ENCODE data around the gene IGLON5. TPM values are rescaled to one million over a fixed set of nuclear protein-coding genes. Genes with fewer than 3 reads are reported as not detected.

The IGLON5 gene
- polyA plus RNA-seq, 3 donors = 0.11 to 1.1 (median 0.28) TPM

DNA sequence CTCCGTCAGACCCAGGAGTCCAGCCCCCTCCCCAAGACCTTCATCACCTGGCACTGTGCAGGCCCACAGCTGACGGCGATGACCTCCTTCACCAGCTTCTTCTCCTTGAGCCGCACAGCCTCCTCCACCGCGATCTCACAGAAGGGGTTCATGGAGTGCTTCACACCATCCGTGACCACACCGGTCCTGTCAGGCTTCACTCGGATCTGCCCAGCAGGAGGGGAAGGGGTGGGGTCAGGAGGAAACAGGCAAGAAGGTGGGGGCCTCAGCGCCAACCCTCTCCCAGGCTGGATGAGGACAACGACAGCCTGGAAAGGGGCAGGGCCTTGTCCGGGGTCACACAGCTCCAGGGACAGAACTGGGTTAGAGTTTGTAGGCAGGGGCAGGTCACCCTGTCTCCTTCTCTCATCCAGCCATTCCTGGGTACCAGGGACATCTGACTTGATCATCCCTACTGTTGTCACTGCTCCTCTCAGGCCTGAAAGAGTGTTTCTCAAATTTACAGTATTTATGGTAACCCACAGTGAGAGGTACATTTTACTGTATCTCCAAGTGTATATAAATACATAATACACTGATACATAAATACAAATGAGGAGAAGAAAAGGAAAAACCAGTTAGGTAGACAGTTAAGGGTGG lies 42.8 kb downstream of the IGLON5 start:
- H3K27ac ChIP-seq (ENCODE audit: low read depth, low read length) = no peak overlapping the region
- WGBS, 3 donors = 66 to 74% (median 71%) methylated on average over 10 to 12 of the region's 12 CpGs

DNA sequence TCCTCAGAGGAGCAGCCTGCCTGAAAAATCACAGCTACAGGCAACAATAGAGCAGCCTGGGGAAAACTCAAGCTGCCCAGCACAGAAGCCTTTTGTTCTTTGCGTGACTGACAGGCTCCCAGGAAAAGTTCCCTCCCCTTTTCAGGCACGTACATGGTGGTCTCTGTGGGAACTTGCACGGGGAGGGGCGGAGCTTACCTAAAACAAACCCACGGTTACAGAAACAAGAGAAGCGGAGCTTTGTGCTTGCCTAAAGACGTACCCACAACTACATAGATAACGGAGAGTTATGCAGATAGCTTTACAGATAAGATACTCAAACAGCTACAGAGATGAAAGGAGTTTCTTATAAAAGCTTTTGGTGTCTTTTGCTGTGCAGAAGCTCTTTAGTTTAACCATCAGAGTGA lies 43.3 kb downstream of the IGLON5 start:
- H3K27ac ChIP-seq (ENCODE audit: low read depth, low read length) = no peak overlapping the region
- 50 to 69% (median 63%) methylated on average over 8 of the region's 8 CpGs for WGBS, 3 donors

- H3K27ac ChIP-seq (ENCODE audit: low read depth, low read length) = no peak overlapping the region
- 95 to 97% (median 97%) methylated on average over 10 of the region's 10 CpGs for WGBS, 3 donors
These were observed 44.8 kb downstream of the IGLON5 start for GRCh38 chr19:51356159-51356801.

DNA sequence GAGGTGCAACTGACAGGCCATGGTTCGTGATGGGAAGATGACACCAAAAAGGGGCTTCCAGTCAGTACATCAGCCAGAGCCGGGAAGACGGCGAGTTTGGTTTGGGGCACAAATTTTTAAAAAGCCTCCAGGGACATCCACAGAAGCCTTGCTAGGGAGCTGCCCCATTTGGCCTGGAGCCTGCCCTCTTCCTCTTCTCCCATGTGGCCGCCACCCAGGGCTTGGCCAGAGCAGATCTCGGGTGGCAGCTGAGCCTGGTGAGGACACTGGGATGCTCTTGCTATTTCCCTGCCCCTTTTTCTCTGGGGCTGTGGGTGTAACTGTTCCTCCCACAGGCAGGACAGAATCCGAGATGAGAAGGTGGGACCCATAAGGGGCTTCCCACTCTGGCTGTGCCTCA lies 46.5 kb downstream of the IGLON5 start:
- WGBS, 3 donors = 70 to 93% (median 83%) methylated on average over 7 of the region's 7 CpGs
- no peak overlapping the region for H3K27ac ChIP-seq (ENCODE audit: low read depth, low read length)

- WGBS, 3 donors = 91 to 95% (median 91%) methylated on average over 4 of the region's 4 CpGs
- H3K27ac ChIP-seq (ENCODE audit: low read depth, low read length) = no peak overlapping the region
These were observed 47.9 kb downstream of the IGLON5 start for GRCh38 chr19:51359294-51359693.

DNA sequence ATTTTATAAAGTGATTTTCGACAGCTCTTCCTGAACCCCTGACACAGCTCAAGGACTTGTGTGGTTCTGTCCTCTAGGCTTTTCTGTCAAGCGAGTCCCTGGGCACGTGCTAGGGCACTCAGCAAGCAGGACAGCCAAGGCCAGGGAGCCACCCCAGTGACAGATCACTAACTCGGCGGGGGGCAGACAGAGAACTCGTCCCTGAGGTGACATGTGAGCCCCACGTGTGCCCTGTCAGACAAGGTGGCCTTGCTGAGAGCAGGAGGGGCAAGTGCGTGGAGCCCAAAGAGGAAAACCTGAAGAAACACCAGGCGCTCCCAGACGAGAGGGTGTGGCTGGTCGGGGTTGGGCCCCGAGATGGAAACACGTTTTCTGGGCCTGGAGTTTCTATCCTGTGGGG lies 49.8 kb downstream of the IGLON5 start:
- 84 to 94% (median 91%) methylated on average over 13 of the region's 13 CpGs for WGBS, 3 donors
- H3K27ac ChIP-seq (ENCODE audit: low read depth, low read length) = no peak overlapping the region

DNA sequence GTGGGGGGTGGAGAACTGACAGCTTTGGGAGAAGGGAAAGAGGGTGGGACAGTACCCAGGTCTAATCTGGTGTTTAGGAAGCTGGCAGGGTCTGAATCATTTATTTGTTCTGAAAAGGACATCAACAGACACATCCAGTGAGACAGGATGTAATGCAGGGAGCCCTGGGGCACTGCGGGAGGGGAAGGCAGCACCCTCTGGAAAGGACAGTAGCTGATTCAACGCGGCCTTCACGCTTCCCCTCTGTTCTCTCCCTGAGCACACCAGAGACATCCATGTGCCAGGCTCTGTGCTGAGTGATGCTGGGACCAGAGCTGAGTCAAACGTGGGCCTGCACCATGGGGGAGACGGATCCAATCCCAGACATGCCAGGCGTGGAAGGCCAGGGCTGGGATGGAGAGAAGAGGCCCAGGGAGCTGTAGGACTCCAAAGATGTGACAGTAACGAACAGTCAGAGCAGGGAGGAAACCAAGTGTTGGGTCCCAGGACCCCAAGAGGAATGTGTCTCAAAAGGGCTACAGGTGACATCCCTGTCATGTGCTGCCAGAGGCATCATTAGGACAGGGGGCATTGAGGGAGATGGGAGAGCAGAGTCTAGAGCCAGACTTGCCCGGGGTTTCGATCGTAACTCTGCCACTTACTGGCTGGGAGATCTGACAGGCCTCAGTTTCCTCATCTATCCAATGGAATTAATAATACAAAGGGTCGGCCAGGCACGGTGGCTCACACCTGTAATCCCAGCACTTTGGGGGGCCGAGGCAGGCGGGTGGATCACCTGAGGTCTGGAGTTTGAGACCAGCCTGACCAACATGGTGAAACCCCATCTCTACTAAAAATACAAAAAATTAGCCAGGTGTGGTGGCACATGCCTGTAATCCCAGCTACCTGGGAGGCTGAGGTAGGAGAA lies 53.0 kb downstream of the IGLON5 start:
- no peak overlapping the region for H3K27ac ChIP-seq (ENCODE audit: low read depth, low read length)
- 85 to 88% (median 85%) methylated on average over 15 of the region's 15 CpGs for WGBS, 3 donors

GRCh38 chr19:51365211-51365964 lies 53.9 kb downstream of the IGLON5 start:
- 15 to 25% (median 24%) methylated on average over 10 of the region's 10 CpGs for WGBS, 3 donors
- no peak overlapping the region for H3K27ac ChIP-seq (ENCODE audit: low read depth, low read length)

- peak within 1 kb of the TSS; percentile 21 for H3K27ac ChIP-seq (ENCODE audit: low read depth, low read length)
- 0 to 1% (median 0%) methylated on average over 23 to 27 of the region's 27 CpGs for WGBS, 3 donors
These were observed 54.5 kb downstream of the IGLON5 start, which contains the start of gene ETFB for GRCh38 chr19:51365965-51366388. TSS of gene ETFB (minus strand) at chr19:51366388. CDS start at chr19:51366326, 62 bp downstream.

GRCh38 chr19:51366389-51367254 lies 55.2 kb downstream of the IGLON5 start:
- H3K27ac ChIP-seq (ENCODE audit: low read depth, low read length) = peak overlapping the region; percentile 21
- 1% methylated on average over 54 of the region's 54 CpGs for WGBS, 3 donors

- WGBS, 3 donors = 0% methylated on average over 15 of the region's 15 CpGs
These were observed 55.8 kb downstream of the IGLON5 start for GRCh38 chr19:51367255-51367564.

DNA sequence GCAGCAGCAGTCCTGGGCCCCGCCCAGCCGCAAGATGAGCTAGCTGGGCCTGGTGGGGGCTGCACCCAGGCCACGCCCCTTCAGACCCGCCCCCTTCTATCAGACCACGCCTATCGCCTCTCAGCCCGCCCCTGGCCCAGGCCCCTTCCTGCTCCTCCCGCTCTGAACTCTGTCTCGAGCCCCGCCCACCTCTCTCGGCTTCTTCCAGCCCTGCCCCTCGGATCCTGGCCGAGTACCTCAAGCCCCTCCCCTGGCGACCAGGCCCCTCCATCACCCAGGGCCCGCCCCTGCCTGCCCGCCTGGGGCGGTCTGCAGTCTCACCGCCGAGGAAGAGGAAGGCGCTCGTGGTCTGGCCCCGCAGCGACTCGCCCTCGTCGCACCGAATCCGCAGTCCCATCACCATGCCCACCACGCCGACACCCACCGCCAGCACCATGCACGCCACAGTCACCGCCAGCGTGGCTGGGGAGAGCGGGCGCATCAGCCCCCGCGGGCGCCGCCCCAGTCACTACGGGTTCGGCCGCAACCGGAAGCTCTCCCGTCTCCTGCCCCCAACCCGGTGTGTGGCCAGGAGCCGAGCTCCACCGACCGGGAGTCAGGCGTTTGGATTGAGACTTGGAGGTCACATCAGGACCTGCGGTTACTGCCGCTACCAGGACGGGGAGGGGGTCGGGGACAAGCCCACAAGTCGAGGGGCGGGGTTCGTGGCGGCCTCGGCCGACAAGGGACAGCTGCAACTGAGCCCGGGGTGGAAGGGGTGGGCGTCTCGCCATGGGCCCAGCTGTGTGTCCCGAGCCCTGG lies 56.3 kb downstream of the IGLON5 start:
- H3K27ac ChIP-seq (ENCODE audit: low read depth, low read length) = peak overlapping the region; percentile 11
- 0 to 1% (median 0%) methylated on average over 48 to 64 of the region's 64 CpGs for whole genome bisulfite sequencing, 3 donors

More at GRCh38 chr19:51367255-51367564, 55.8 kb downstream of the IGLON5 start:
- H3K27ac ChIP-seq (ENCODE audit: low read depth, low read length) = no peak overlapping the region

DNA sequence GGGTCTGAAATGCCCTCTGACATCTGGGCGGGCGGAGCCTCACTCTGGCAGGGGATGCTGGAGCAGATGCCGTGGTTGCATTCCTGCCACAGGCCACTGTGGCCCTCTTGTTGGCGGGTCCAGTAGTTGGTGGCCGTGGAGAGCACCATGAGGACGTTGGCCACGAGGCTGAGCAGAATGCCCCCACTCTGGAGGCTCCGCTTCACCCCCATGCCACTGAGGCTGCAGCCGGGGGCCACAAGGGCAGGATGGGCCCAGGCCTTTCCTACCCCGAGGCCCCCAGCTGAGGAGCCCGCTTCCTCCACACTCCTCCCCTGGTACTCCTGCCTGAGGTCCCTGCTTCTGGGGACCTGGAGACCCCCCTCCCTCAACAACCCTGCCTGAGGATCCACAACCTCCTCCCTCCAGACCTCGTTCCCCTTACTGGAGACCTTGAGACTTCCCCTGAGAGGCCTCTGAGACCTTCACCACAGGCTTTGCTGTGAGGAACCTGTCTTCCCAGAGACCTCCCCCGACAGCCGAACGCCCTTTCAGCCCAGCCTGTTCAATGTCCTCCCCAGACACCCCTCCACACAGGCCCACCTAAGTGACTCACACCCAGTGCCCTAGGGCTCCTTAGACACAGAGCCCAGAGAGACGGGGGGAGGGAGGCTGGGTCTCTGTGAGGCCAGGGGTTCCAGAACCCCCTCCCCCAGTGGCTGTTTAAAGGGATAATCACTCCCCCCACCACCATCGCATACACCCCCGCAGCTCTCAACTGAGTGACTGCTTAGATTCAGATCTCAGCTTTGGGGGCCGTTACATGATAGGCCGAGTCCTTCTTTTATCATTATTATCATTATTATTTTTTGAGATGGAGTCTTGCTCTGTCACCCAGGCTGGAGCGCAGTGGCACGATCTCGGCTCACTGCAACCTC lies 57.2 kb downstream of the IGLON5 start, which contains the start of gene CLDND2:
Gene CLDND2, minus strand, starts transcription at position 638 of the 917 bp plus-strand sequence. Its CDS starts 426 bp downstream, at position 212.
- WGBS, 3 donors = 49 to 66% (median 53%) methylated on average over 22 to 23 of the region's 23 CpGs
- H3K27ac ChIP-seq (ENCODE audit: low read depth, low read length) = peak within 1 kb of the TSS; percentile 11

DNA sequence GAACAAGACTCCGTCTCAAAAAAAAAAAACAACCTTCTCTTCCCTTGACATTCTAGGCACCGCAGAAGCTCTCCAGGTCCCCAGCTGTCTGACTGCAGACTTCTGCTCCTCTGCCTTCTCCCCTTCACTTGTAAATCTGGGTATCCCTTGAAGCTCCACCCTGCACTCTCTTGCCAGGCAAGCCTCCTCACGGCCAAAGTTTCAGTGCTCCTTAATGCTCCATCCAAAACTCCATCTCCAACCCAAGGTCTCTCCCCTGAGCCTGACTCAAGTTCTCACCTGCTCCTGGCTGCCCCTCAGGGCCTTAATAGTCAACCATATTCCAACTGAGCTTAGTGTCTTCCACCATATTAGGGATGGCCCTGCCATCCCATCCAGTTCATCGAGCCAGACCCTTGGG lies 58.8 kb downstream of the IGLON5 start:
- no peak overlapping the region for H3K27ac ChIP-seq (ENCODE audit: low read depth, low read length)
- WGBS, 3 donors = 60 to 78% (median 78%) methylated on average over 4 of the region's 4 CpGs

DNA sequence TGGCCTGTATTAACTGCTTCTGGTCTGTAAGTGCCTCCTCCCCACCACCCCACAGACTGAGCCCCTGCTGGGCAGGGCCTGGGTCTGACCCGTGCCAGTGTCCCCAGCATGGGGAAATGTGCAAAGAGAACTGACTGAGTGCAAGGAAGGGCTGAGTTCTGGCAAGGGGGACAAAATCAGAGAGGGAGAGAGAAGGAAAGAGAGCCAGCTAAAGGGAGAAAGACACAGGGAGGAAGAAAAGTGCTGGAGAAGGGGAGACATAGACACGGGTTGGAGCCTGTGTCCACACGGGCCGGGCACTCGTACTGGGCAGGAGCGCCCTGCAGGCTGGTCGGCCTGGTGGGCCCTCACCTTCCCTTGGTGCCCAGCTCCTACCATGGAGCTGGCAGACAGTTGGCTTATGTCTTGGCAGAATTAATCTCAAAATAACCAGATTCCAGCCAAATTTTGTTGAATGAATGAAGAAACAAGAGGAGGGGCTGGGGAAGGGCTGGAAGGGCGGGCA lies 59.8 kb downstream of the IGLON5 start:
- H3K27ac ChIP-seq (ENCODE audit: low read depth, low read length) = no peak overlapping the region
- 70 to 72% (median 70%) methylated on average over 8 of the region's 8 CpGs for WGBS, 3 donors

Measured in adipose tissue (tissue), 3 donors.